Measurements from ENCODE around the gene MKLN1. TPM values are rescaled to one million over a fixed set of nuclear protein-coding genes. Genes with fewer than 3 reads are reported as not detected.

MKLN1 gene
- total RNA-seq, 1 donor from 2014 or later, result 66.3 TPM

DNA sequence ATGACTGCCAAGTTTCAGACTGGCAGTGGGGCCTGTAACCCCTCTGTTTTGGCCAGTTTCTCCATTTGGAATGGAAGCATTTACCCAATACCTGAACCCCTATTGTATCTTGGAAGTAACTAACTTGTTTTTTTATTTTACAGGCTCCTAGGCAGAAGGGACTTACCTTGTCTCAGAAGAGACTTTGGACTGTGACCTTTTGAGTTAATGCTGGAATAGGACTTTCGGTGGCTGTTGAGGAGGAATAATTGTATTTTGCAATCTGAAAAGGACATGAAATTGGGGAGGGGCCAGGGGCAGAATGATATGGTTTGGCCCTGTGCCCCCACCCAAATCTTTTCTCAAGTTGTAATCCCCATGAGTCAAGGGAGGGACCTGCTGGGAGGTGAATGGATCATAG is 20.0 kb upstream of the MKLN1 start:
- no peak overlapping the region for H3K4me3 Mint-ChIP-seq (ENCODE audit: unreplicated experiment)
- H3K4me1 Mint-ChIP-seq (ENCODE audit: unreplicated experiment), result no peaks in the 10 kb centered on the region
- DNase-seq (ENCODE audit: low spot score), result no peak
- H3K36me3 Mint-ChIP-seq (ENCODE audit: low read depth, unreplicated experiment), result peaks cover 11% of the 10 kb centered on the region
- H3K27ac Mint-ChIP-seq (ENCODE audit: unreplicated experiment), result no peak overlapping the region
- TF ChIP-seq, protein P1, sequence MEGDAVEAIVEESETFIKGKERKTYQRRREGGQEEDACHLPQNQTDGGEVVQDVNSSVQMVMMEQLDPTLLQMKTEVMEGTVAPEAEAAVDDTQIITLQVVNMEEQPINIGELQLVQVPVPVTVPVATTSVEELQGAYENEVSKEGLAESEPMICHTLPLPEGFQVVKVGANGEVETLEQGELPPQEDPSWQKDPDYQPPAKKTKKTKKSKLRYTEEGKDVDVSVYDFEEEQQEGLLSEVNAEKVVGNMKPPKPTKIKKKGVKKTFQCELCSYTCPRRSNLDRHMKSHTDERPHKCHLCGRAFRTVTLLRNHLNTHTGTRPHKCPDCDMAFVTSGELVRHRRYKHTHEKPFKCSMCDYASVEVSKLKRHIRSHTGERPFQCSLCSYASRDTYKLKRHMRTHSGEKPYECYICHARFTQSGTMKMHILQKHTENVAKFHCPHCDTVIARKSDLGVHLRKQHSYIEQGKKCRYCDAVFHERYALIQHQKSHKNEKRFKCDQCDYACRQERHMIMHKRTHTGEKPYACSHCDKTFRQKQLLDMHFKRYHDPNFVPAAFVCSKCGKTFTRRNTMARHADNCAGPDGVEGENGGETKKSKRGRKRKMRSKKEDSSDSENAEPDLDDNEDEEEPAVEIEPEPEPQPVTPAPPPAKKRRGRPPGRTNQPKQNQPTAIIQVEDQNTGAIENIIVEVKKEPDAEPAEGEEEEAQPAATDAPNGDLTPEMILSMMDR (IDR thresholded peaks at IDR 0.05; ENCODE audit: unreplicated experiment), result no peak
- no peaks in the 10 kb centered on the region for H3K27me3 Mint-ChIP-seq (ENCODE audit: unreplicated experiment)
- peaks cover 8% of the 10 kb centered on the region for H3K9me3 Mint-ChIP-seq (ENCODE audit: unreplicated experiment)

DNA sequence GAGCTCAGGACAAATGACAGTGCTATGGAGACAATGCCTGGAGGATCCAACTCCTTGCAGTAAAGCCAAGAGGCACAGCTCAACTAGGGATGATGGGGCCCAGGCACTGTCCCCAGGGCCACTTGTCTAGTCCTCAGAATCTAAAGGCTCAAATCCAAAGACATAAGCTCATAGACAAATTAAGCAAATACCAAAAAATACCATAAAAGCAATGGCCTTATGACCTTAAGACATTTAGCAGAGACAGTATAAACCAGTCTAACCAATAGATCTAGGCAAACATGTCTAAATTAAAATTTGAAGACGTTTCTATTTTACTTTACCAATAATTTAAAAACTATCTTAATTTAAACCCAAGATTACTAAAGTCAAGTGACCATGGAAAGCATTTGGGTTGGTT is 14.8 kb upstream of the MKLN1 start:
- TF ChIP-seq, protein P1 (IDR thresholded peaks at IDR 0.05; ENCODE audit: unreplicated experiment), result no peak
- peaks cover 3% of the 10 kb centered on the region for H3K36me3 Mint-ChIP-seq (ENCODE audit: low read depth, unreplicated experiment)
- peaks cover 4% of the 10 kb centered on the region for H3K9me3 Mint-ChIP-seq (ENCODE audit: unreplicated experiment)
- no peak for DNase-seq (ENCODE audit: low spot score)
- no peak overlapping the region for H3K4me3 Mint-ChIP-seq (ENCODE audit: unreplicated experiment)
- no peak overlapping the region for H3K27ac Mint-ChIP-seq (ENCODE audit: unreplicated experiment)
- no peaks in the 10 kb centered on the region for H3K27me3 Mint-ChIP-seq (ENCODE audit: unreplicated experiment)
- no peaks in the 10 kb centered on the region for H3K4me1 Mint-ChIP-seq (ENCODE audit: unreplicated experiment)

DNA sequence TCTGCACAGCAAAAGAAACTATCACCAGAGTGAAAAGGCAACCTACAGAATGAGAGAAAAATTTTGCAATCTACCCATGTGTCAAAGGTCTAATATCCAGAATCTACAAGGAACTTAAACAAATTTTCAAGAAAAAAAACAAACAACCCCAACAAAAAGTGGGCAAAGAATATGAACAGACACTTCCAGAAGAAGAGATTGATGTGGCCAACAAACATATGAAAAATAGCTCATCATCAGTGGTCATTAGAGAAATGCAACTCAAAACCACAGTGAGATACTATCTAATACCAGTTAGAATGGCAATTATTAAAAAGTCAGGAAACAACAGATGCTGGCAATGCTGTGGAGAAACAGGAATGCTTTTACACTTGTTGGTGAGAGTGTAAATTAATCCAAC is 7.1 kb upstream of the MKLN1 start:
- Mint-ChIP-seq H3K4me3 (ENCODE audit: unreplicated experiment) (no peak overlapping the region), H3K36me3 (ENCODE audit: low read depth, unreplicated experiment) (no peaks in the 10 kb centered on the region), H3K9me3 (ENCODE audit: unreplicated experiment) (peaks cover 4% of the 10 kb centered on the region), H3K27ac (ENCODE audit: unreplicated experiment) (no peak overlapping the region), H3K27me3 (ENCODE audit: unreplicated experiment) (peaks cover 1% of the 10 kb centered on the region), H3K4me1 (ENCODE audit: unreplicated experiment) (peaks cover under 1% of the 10 kb centered on the region)
- TF ChIP-seq, protein P1 (IDR thresholded peaks at IDR 0.05; ENCODE audit: unreplicated experiment), result no peak
- DNase-seq (ENCODE audit: low spot score), result no peak

DNA sequence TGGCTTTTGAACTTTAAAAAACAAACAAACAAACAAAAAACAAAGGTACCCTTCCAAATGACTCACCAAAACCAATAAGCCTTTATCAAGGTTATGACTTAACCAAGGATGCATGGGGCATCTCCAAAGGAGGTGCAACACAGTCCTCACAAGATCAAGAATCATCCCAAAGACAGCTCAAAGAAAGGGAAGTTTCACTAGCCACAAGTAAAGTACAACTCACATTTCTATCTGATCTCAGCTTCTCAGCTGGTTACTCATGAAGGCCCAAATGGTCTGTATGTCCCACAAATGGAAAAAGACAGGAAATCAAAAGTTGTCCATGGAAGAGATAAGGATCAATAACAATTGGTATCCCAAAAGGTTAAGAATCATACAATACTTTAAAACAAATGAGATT is 6.0 kb upstream of the MKLN1 start:
- Mint-ChIP-seq H3K27ac (ENCODE audit: unreplicated experiment) (no peak overlapping the region), H3K4me3 (ENCODE audit: unreplicated experiment) (no peak overlapping the region), H3K4me1 (ENCODE audit: unreplicated experiment) (peaks cover 7% of the 10 kb centered on the region), H3K36me3 (ENCODE audit: low read depth, unreplicated experiment) (no peaks in the 10 kb centered on the region), H3K9me3 (ENCODE audit: unreplicated experiment) (peaks cover 4% of the 10 kb centered on the region), H3K27me3 (ENCODE audit: unreplicated experiment) (peaks cover 1% of the 10 kb centered on the region)
- TF ChIP-seq, protein P1 (IDR thresholded peaks at IDR 0.05; ENCODE audit: unreplicated experiment), result no peak
- DNase-seq (ENCODE audit: low spot score), result no peak

DNA sequence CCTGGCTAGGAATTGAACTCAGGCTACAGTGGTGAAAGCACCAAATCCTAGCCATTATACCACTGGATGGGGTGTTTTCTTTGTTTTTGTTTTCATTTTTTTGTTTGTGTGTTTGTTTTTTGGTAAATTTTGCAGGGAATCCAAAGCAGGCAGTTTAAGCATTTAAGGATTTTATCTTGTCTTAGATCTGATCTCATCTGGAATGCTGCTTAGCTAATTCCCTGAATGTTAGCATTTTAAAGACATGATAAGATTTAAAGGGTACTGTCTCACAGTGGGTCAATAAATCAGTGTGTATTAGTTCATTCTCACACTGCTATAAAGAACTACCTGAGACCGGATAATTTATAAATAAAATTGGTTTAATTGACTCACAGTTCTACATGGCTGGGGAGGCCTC is 5.6 kb upstream of the MKLN1 start:
- TF ChIP-seq, protein P1 (IDR thresholded peaks at IDR 0.05; ENCODE audit: unreplicated experiment), result no peak
- Mint-ChIP-seq H3K36me3 (ENCODE audit: low read depth, unreplicated experiment) (no peaks in the 10 kb centered on the region), H3K27ac (ENCODE audit: unreplicated experiment) (no peak overlapping the region), H3K4me3 (ENCODE audit: unreplicated experiment) (no peak overlapping the region), H3K4me1 (ENCODE audit: unreplicated experiment) (peaks cover 11% of the 10 kb centered on the region), H3K9me3 (ENCODE audit: unreplicated experiment) (peaks cover 1% of the 10 kb centered on the region), H3K27me3 (ENCODE audit: unreplicated experiment) (peaks cover 2% of the 10 kb centered on the region)
- DNase-seq (ENCODE audit: low spot score), result no peak
